ENCODE measurements around the gene TTC13. TPM values are rescaled to one million over a fixed set of nuclear protein-coding genes. Genes with fewer than 3 reads are reported as not detected.

The TTC13 gene
- total and polyA plus RNA-seq, 10 of the 15 experiments (the other 5 are each of a cell fraction or from before 2014, with no cell fraction given) = 5.8 to 30.8 (median 18.5) TPM

DNA sequence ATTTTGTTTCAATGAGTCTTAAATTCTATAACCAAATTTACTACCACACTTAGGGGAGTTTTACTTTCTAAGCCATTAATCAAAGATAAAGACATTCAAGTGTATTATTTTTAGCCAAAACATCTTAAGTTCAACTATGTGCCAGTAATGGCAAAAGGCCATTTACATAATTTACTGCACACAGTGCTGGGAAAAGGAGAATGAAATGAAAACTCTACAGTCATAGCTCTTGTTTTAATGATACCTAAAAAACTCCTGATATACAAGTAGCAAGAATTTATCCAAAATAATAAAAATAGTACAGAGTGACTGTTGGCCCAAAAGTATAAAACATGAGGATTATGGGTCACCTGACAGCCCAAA lies 67.9 kb downstream of the TTC13 start:
- Histone ChIP-seq H3K9me3 (replicated peaks; ENCODE audit: control insufficient read depth, insufficient read depth, low read length) (no peaks in the 10 kb centered on the region), H3K4me1 (ENCODE audit: control insufficient read depth, insufficient read depth, low read length) (no peaks in the 10 kb centered on the region), H2AFZ (ENCODE audit: control insufficient read depth, low read depth, low read length) (no peak overlapping the region), H4K20me1 (ENCODE audit: control insufficient read depth, insufficient read depth) (no peaks in the 10 kb centered on the region), H3K36me3 (ENCODE audit: control insufficient read depth in 2 of 2, insufficient read depth in 2 of 2, low read length in 1 of 2) (peaks cover 0 to 12% of the 10 kb centered on the region in 2 experiments), H3K4me2 (ENCODE audit: control insufficient read depth, insufficient read depth) (no peak overlapping the region), H3K27ac (ENCODE audit: control insufficient read depth, insufficient read depth) (no peak overlapping the region), H3K9ac (ENCODE audit: control insufficient read depth, insufficient read depth, low read length) (no peak overlapping the region), H3K4me3 (no peak overlapping the region), H3K27me3 (replicated peaks in 1 of 2; ENCODE audit: control insufficient read depth in 2 of 2, insufficient read depth in 2 of 2, low read length in 1 of 2) (no peaks in the 10 kb centered on the region), H3K79me2 (ENCODE audit: control insufficient read depth, insufficient read depth, low read length) (no peaks in the 10 kb centered on the region)
- BruUV-seq (replicated peaks) = no TSS peak
- no peak for TF ChIP-seq CBX5 (IDR thresholded peaks at IDR 0.05; ENCODE audit: low read depth)
- TF ChIP-seq SMC3 (IDR thresholded peaks at IDR 0.05; ENCODE audit: borderline replicate concordance, low read length) = no peak
- TF ChIP-seq STAT3 (IDR thresholded peaks at IDR 0.05; ENCODE audit: low read depth, low read length) = no peak
- TF ChIP-seq ZBED1 (IDR thresholded peaks at IDR 0.05; ENCODE audit: borderline replicate concordance) = no peak
- TF ChIP-seq BRCA1 (IDR thresholded peaks at IDR 0.05; ENCODE audit: low read depth, low read length) = no peak
- TF ChIP-seq, protein P1, sequence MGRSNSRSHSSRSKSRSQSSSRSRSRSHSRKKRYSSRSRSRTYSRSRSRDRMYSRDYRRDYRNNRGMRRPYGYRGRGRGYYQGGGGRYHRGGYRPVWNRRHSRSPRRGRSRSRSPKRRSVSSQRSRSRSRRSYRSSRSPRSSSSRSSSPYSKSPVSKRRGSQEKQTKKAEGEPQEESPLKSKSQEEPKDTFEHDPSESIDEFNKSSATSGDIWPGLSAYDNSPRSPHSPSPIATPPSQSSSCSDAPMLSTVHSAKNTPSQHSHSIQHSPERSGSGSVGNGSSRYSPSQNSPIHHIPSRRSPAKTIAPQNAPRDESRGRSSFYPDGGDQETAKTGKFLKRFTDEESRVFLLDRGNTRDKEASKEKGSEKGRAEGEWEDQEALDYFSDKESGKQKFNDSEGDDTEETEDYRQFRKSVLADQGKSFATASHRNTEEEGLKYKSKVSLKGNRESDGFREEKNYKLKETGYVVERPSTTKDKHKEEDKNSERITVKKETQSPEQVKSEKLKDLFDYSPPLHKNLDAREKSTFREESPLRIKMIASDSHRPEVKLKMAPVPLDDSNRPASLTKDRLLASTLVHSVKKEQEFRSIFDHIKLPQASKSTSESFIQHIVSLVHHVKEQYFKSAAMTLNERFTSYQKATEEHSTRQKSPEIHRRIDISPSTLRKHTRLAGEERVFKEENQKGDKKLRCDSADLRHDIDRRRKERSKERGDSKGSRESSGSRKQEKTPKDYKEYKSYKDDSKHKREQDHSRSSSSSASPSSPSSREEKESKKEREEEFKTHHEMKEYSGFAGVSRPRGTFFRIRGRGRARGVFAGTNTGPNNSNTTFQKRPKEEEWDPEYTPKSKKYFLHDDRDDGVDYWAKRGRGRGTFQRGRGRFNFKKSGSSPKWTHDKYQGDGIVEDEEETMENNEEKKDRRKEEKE (IDR thresholded peaks at IDR 0.05) = no peak
- TF ChIP-seq SMAD5 (IDR thresholded peaks at IDR 0.05; ENCODE audit: low read depth) = no peak
- no peak for TF ChIP-seq YY1 (IDR thresholded peaks at IDR 0.05; ENCODE audit: low read depth, low read length)
- TF ChIP-seq, protein P2, sequence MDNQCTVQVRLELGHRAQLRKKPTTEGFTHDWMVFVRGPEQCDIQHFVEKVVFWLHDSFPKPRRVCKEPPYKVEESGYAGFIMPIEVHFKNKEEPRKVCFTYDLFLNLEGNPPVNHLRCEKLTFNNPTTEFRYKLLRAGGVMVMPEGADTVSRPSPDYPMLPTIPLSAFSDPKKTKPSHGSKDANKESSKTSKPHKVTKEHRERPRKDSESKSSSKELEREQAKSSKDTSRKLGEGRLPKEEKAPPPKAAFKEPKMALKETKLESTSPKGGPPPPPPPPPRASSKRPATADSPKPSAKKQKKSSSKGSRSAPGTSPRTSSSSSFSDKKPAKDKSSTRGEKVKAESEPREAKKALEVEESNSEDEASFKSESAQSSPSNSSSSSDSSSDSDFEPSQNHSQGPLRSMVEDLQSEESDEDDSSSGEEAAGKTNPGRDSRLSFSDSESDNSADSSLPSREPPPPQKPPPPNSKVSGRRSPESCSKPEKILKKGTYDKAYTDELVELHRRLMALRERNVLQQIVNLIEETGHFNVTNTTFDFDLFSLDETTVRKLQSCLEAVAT (IDR thresholded peaks at IDR 0.05) = no peak
- TF ChIP-seq FOS (IDR thresholded peaks at IDR 0.05; ENCODE audit: borderline replicate concordance, extremely low read depth, insufficient read length) = no peak
- TF ChIP-seq CBX3 (IDR thresholded peaks at IDR 0.05; ENCODE audit: borderline replicate concordance, low read depth) = no peak
- no peak for TF ChIP-seq SRF (IDR thresholded peaks at IDR 0.05; ENCODE audit: low read depth in 2 of 2, low read length in 2 of 2)
- CTCF ChIA-PET = interaction anchor here (0.6 to 1.2 kb wide), 2 partner anchors 128 to 181 kb away, joined by 3 to 5 read pairs; no protein-coding TSS in a partner anchor
- SMC1A ChIA-PET (ENCODE audit: uncharacterized antibody, unreplicated experiment) = interaction anchor here (1.4 kb wide), 1 partner anchor 40 kb away, joined by 3 read pairs; no protein-coding TSS in a partner anchor
- FAIRE-seq (no peak), ATAC-seq (no peak), DNase-seq (ENCODE audit: low read depth, low spot score) (no peak)
- POLR2A ChIA-PET = no interaction called here
- intact Hi-C loops (cut with micrococcal nuclease; ENCODE audit: unreplicated experiment) (no loop called here), in situ Hi-C loops (cut with MboI) (loop anchor here (10.0 kb wide), 1 partner anchor 184 kb away; no protein-coding TSS in a partner anchor)
- RAD21 ChIA-PET (ENCODE audit: unreplicated experiment) = no interaction called here

Data from GM12878 (cell line).